Measurements from ENCODE around the gene PSAT1. TPM values are rescaled to one million over a fixed set of nuclear protein-coding genes. Genes with fewer than 3 reads are reported as not detected.

Gene PSAT1
- total RNA-seq, 1 experiment from 2014 or later, result 215 TPM

DNA sequence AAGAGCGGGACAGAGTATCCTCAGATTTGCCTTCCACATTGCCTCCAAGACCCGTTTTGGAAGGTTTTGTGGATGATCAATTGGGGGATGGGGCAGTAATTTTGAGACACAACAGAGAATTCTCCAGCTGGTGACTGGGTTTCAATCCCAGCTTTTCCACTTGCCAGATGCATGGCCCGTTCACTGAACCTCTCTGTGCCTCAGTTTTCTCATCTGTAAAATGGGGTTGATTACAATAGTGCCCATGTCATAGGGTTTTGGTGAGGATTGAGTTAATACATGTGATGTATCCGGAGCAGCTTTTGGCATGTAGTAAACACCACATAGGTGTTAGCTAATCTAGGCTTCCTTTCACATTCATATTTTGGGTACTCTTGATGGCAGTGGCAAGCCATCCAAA lies 59.7 kb downstream of the PSAT1 start:
- Mint-ChIP-seq H3K27me3 (ENCODE audit: low read depth) (no peaks in the 10 kb centered on the region), H3K4me1 (peaks cover 5 to 6% of the 10 kb centered on the region in 2 experiments; a peak in 3 of 4 replicates), H3K9me3 (no peaks in the 10 kb centered on the region; a peak in 1 of 5 replicates), H3K4me3 (no peak overlapping the region), H3K36me3 (ENCODE audit: insufficient read depth in 1 of 3, low read depth in 3 of 3) (peaks cover 2 to 5% (median 2%) of the 10 kb centered on the region in 3 experiments; a peak in 3 of 7 replicates), H3K27ac (peak overlapping the region in 2 of 3 experiments; percentile 31 to 68; a peak in 1 of 7 replicates)
- Histone ChIP-seq H4K8ac (replicated peaks; ENCODE audit: insufficient read length, low read depth, low read length) (no peak overlapping the region), H3K4me2 (ENCODE audit: insufficient read depth, insufficient read length, low read length) (no peak overlapping the region), H2BK15ac (ENCODE audit: low read depth, low read length) (no peak overlapping the region), H3K23ac (ENCODE audit: insufficient read length, low read depth, low read length) (no peak overlapping the region), H3K27ac (ENCODE audit: insufficient read length, low read depth, low read length) (no peak overlapping the region), H3K9ac (ENCODE audit: extremely low read depth, insufficient read length, low read length) (no peak overlapping the region), H4K5ac (ENCODE audit: insufficient read length, low read depth, low read length) (peak overlapping the region; percentile 36), H2AFZ (ENCODE audit: low read length) (no peak overlapping the region), H4K20me1 (ENCODE audit: control insufficient read depth, insufficient read depth, insufficient read length) (no peaks in the 10 kb centered on the region), H2BK12ac (ENCODE audit: insufficient read length, low read depth, low read length) (no peak overlapping the region), H3K23me2 (ENCODE audit: insufficient read length, low read depth, low read length, poor library complexity, severe bottlenecking) (no peaks in the 10 kb centered on the region), H2BK5ac (ENCODE audit: insufficient read length, low read length) (no peak overlapping the region), H2BK120ac (ENCODE audit: low read depth, low read length, poor library complexity, severe bottlenecking) (no peak overlapping the region), H3T11ph (ENCODE audit: low read length) (no peak overlapping the region), H4K91ac (ENCODE audit: insufficient read length, low read depth, low read length) (no peak overlapping the region), H3K4me1 (ENCODE audit: insufficient read depth, low read length) (no peaks in the 10 kb centered on the region), H3K18ac (ENCODE audit: insufficient read length, low read depth, low read length) (no peak overlapping the region), H3K4ac (ENCODE audit: low read depth, low read length) (no peak overlapping the region), H3K56ac (ENCODE audit: insufficient read length, low read depth, low read length) (no peak overlapping the region), H2BK20ac (ENCODE audit: low read depth, low read length, poor library complexity, severe bottlenecking) (no peak overlapping the region), H2AK5ac (ENCODE audit: insufficient read length, low read length) (no peak overlapping the region), H3K9me3 (ENCODE audit: control insufficient read depth, low read depth, low read length) (no peaks in the 10 kb centered on the region), H3K79me2 (ENCODE audit: insufficient read depth, low read length) (no peaks in the 10 kb centered on the region), H3K79me1 (ENCODE audit: insufficient read depth, low read depth, low read length, poor library complexity, severe bottlenecking) (no peaks in the 10 kb centered on the region), H3K27me3 (ENCODE audit: insufficient read depth, low read length) (no peaks in the 10 kb centered on the region), H3K14ac (ENCODE audit: insufficient read depth, low read length) (no peak overlapping the region)
- no peak for DNase-seq
- TF ChIP-seq, protein P1, sequence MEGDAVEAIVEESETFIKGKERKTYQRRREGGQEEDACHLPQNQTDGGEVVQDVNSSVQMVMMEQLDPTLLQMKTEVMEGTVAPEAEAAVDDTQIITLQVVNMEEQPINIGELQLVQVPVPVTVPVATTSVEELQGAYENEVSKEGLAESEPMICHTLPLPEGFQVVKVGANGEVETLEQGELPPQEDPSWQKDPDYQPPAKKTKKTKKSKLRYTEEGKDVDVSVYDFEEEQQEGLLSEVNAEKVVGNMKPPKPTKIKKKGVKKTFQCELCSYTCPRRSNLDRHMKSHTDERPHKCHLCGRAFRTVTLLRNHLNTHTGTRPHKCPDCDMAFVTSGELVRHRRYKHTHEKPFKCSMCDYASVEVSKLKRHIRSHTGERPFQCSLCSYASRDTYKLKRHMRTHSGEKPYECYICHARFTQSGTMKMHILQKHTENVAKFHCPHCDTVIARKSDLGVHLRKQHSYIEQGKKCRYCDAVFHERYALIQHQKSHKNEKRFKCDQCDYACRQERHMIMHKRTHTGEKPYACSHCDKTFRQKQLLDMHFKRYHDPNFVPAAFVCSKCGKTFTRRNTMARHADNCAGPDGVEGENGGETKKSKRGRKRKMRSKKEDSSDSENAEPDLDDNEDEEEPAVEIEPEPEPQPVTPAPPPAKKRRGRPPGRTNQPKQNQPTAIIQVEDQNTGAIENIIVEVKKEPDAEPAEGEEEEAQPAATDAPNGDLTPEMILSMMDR (conservative IDR thresholded peaks at IDR 0.05), result no peak
- no CpG with 5 or more reads among the region's 4 CpGs for whole genome bisulfite sequencing (ENCODE audit: extremely low coverage, insufficient read length, low lambda C conversion rate)
